SK-N-SH treated with all-trans-retinoic acid at 6 μM for 48 hours (cell line): ENCODE measurements around the gene NFIB.
A peak's percentile ranks its signal among the peaks of the same experiment; 100 is the strongest.

Experiments
- ATAC-seq: fragments of 200-7000 bp; cut with Tn5 transposase; 3 replicates; pipeline ENCODE4 v1.9.1; 2020; ENCODE audit warnings: mild to moderate bottlenecking, moderate library complexity
- ARNTL ChIP-seq: fragments of 450-650 bp; formaldehyde crosslinking; IDR thresholded peaks from 2 replicates; pipeline ENCODE4 v1.5.0; 2020; ENCODE audit warnings: low read depth, mild to moderate bottlenecking, moderate library complexity, borderline replicate concordance
- BACH2 ChIP-seq: fragments of 250-450 bp; sonication (Bioruptor Pico); IDR thresholded peaks from 2 replicates; pipeline ENCODE4 v1.9.0; 2021; ENCODE audit warnings: mild to moderate bottlenecking, borderline replicate concordance
- CREB5 ChIP-seq: fragments of 250-450 bp; sonication (Bioruptor Pico); IDR thresholded peaks from 2 replicates; pipeline ENCODE4 v1.5.1; 2020; ENCODE audit warnings: low read depth, mild to moderate bottlenecking, moderate library complexity
- CSDC2 ChIP-seq: fragments of 250-450 bp; sonication (Bioruptor Pico); IDR thresholded peaks from 2 replicates; pipeline ENCODE4 v1.5.0; 2020; ENCODE audit warnings: mild to moderate bottlenecking, moderate library complexity
- CSRNP3 ChIP-seq: fragments of 250-450 bp; sonication (Bioruptor Pico); IDR thresholded peaks from 2 replicates; pipeline ENCODE4 v1.5.1; 2021; ENCODE audit warnings: mild to moderate bottlenecking, moderate library complexity
- ESRRG ChIP-seq: fragments of 250-450 bp; sonication (Bioruptor Pico); IDR thresholded peaks from 2 replicates; pipeline ENCODE4 v1.6.1; 2021; ENCODE audit warnings: mild to moderate bottlenecking
- GLIS3 ChIP-seq: fragments of 250-450 bp; sonication (Bioruptor Pico); IDR thresholded peaks from 2 replicates; pipeline ENCODE4 v1.5.0; 2020; ENCODE audit warnings: mild to moderate bottlenecking, moderate library complexity
- ISL1 ChIP-seq: fragments of 250-450 bp; sonication (Bioruptor Pico); IDR thresholded peaks from 2 replicates; pipeline ENCODE4 v2.1.2; 2022; ENCODE audit warnings: mild to moderate bottlenecking, moderate library complexity
- OSR1 ChIP-seq: fragments of 250-450 bp; sonication (Bioruptor Pico); IDR thresholded peaks from 2 replicates; pipeline ENCODE4 v1.8.0; 2022; ENCODE audit warnings: moderate library complexity, mild to moderate bottlenecking, inconsistent platforms
- PATZ1 ChIP-seq: fragments of 250-450 bp; sonication (Bioruptor Pico); IDR thresholded peaks from 2 replicates; pipeline ENCODE4 v1.8.0; 2020; ENCODE audit warnings: mild to moderate bottlenecking, moderate library complexity, borderline replicate concordance
- POU6F1 ChIP-seq: fragments of 250-450 bp; sonication (Bioruptor Pico); IDR thresholded peaks from 2 replicates; pipeline ENCODE4 v1.8.0; 2021; ENCODE audit warnings: low read depth, mild to moderate bottlenecking, moderate library complexity, borderline replicate concordance
- PPARA ChIP-seq: fragments of 250-450 bp; sonication (Bioruptor Pico); IDR thresholded peaks from 2 replicates; pipeline ENCODE4 v1.5.0; 2020; ENCODE audit warnings: mild to moderate bottlenecking, borderline replicate concordance
- RARB ChIP-seq: fragments of 250-450 bp; sonication (Bioruptor Pico); IDR thresholded peaks from 2 replicates; pipeline ENCODE4 v1.8.0; 2021; ENCODE audit warnings: mild to moderate bottlenecking, moderate library complexity
- SNAI2 ChIP-seq: fragments of 250-450 bp; sonication (Bioruptor Pico); IDR thresholded peaks from 2 replicates; pipeline ENCODE4 v1.5.0; 2020; ENCODE audit warnings: mild to moderate bottlenecking, moderate library complexity
- TCF4 ChIP-seq: fragments of 250-450 bp; sonication (Bioruptor Pico); IDR thresholded peaks from 2 replicates; pipeline ENCODE4 v1.8.0; 2021; ENCODE audit warnings: mild to moderate bottlenecking, moderate library complexity, borderline replicate concordance
- TOX ChIP-seq: fragments of 250-450 bp; sonication (Bioruptor Pico); IDR thresholded peaks from 2 replicates; pipeline ENCODE4 v1.8.0; 2021; ENCODE audit warnings: mild to moderate bottlenecking, moderate library complexity, borderline replicate concordance
- ZC3H10 ChIP-seq: fragments of 250-450 bp; sonication (Bioruptor Pico); IDR thresholded peaks from 2 replicates; pipeline ENCODE4 v1.5.1; 2021; ENCODE audit warnings: mild to moderate bottlenecking, moderate library complexity
- ZNF565 ChIP-seq: fragments of 450-650 bp; formaldehyde crosslinking; conservative IDR thresholded peaks from 2 replicates; pipeline ENCODE4 v1.5.0; 2020; ENCODE audit warnings: low read depth, mild to moderate bottlenecking, moderate library complexity
- ZNF70 ChIP-seq: fragments of 450-650 bp; formaldehyde crosslinking; IDR thresholded peaks from 2 replicates; pipeline ENCODE4 v1.5.0; 2020; ENCODE audit warnings: mild to moderate bottlenecking, moderate library complexity
- ZNF8 ChIP-seq: fragments of 450-650 bp; formaldehyde crosslinking; IDR thresholded peaks from 2 replicates; pipeline ENCODE4 v1.5.0; 2020; ENCODE audit warnings: mild to moderate bottlenecking, moderate library complexity

NFIB gene

GRCh38 chr9:14279671-14280070, 34.3 kb downstream of the NFIB start:
- no peak for ATAC-seq
- TF ChIP-seq CSRNP3 (CRISPR knock-in tag) (no peak), BACH2 (CRISPR knock-in tag) (no peak), ZNF8 (CRISPR knock-in tag) (no peak), TOX (CRISPR knock-in tag) (no peak), ESRRG (CRISPR knock-in tag) (no peak), CREB5 (CRISPR knock-in tag) (no peak), ZNF565 (no peak), OSR1 (CRISPR knock-in tag) (no peak), POU6F1 (CRISPR knock-in tag) (no peak), RARB (CRISPR knock-in tag) (no peak), TCF4 (CRISPR knock-in tag) (no peak), ISL1 (CRISPR knock-in tag) (no peak), PPARA (CRISPR knock-in tag) (no peak), GLIS3 (no peak), ZNF70 (no peak), CSDC2 (CRISPR knock-in tag) (no peak), ARNTL (CRISPR knock-in tag) (no peak)

- no peak for ATAC-seq
- TF ChIP-seq ESRRG (CRISPR knock-in tag) = no peak
- TF ChIP-seq PATZ1 (CRISPR knock-in tag) = no peak
- TF ChIP-seq SNAI2 (CRISPR knock-in tag) = no peak
Observed at GRCh38 chr9:14278291-14278721, 35.6 kb downstream of the NFIB start.

GRCh38 chr9:14277761-14278160, 36.2 kb downstream of the NFIB start:
- ATAC-seq = no peak
- TF ChIP-seq GLIS3 (no peak), PATZ1 (CRISPR knock-in tag) (no peak)

GRCh38 chr9:14277244-14277643, 36.7 kb downstream of the NFIB start:
- TF ChIP-seq GLIS3 (0 out of 2 replicates have a peak, but pooled peaks have one; percentile 51), CREB5 (CRISPR knock-in tag) (peak; percentile 90), ISL1 (CRISPR knock-in tag) (peak; percentile 59), ARNTL (CRISPR knock-in tag) (peak; percentile 82; the same call in 1 of the 2 replicates), ZC3H10 (no peak)
- ATAC-seq = peak; percentile 29
